ENCODE data around the gene ZNF445. TPM values are rescaled to one million over a fixed set of nuclear protein-coding genes. Genes with fewer than 3 reads are reported as not detected.
A peak's percentile ranks its signal among the peaks of the same experiment; 100 is the strongest.

ZNF445 gene
- total and polyA plus RNA-seq, 9 of the 15 experiments (the other 6 are each of a cell fraction or from before 2014, with no cell fraction given) = 1.2 to 26.9 (median 10.6) TPM

DNA sequence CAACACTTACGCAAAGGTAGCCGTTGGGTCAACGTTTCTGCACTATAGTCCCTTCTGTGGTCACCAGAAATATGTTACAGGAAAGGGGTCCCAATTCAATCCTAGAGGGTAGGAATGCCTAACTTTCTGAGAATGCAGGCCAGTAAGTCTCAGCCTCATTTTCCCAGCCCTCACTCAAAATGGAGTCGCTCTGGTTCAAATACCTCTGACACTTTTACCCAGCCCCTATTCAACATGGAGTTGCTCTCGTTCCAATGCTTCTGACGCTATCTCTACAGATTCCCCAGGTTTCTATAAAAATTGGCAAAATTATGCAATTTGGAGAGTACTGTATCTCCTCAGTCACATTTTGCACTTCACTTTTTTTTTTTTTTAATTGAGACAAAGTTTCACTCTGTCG, 39.7 kb downstream of the ZNF445 start (continued):
- TF ChIP-seq SP1 (CRISPR knock-in tag; IDR thresholded peaks at IDR 0.05) = no peak
- peak; percentile 93 for TF ChIP-seq HIVEP1 (CRISPR knock-in tag; IDR thresholded peaks at IDR 0.05)
- TF ChIP-seq MEF2A (IDR thresholded peaks at IDR 0.05; ENCODE audit: control insufficient read depth, low read depth, low read length) = no peak
- no peak for TF ChIP-seq HDGF (IDR thresholded peaks at IDR 0.05)
- no peak for TF ChIP-seq U2AF2 (optimal IDR thresholded peaks at IDR 0.05; ENCODE audit: low read depth, low read length)
- no peak for TF ChIP-seq MCM5 (IDR thresholded peaks at IDR 0.05; ENCODE audit: low read depth)
- TF ChIP-seq HDAC2 (IDR thresholded peaks at IDR 0.05) = no peak
- 0 out of 2 replicates have a peak, but pooled peaks have one; percentile 44 for TF ChIP-seq ZNF197 (CRISPR knock-in tag; IDR thresholded peaks at IDR 0.05; ENCODE audit: low read depth)
- TF ChIP-seq XRCC3 (IDR thresholded peaks at IDR 0.05) = no peak
- no peak for TF ChIP-seq NCOA6 (IDR thresholded peaks at IDR 0.05)
- no peak for TF ChIP-seq SIRT6 (IDR thresholded peaks at IDR 0.05; ENCODE audit: low read depth, low read length)
- no peak for TF ChIP-seq ETS2 (tag; IDR thresholded peaks at IDR 0.05; ENCODE audit: borderline replicate concordance, poor library complexity, severe bottlenecking)
- peak; percentile 43; the same call in 1 of the 2 replicates for TF ChIP-seq PPARD (CRISPR knock-in tag; IDR thresholded peaks at IDR 0.05)
- TF ChIP-seq MYBL2 (IDR thresholded peaks at IDR 0.05; ENCODE audit: low read depth) = no peak
- TF ChIP-seq MYBL2 (CRISPR knock-in tag; IDR thresholded peaks at IDR 0.05; ENCODE audit: borderline replicate concordance) = no peak
- TF ChIP-seq ELF2 (CRISPR knock-in tag; IDR thresholded peaks at IDR 0.05) = no peak
- TF ChIP-seq, protein P1, sequence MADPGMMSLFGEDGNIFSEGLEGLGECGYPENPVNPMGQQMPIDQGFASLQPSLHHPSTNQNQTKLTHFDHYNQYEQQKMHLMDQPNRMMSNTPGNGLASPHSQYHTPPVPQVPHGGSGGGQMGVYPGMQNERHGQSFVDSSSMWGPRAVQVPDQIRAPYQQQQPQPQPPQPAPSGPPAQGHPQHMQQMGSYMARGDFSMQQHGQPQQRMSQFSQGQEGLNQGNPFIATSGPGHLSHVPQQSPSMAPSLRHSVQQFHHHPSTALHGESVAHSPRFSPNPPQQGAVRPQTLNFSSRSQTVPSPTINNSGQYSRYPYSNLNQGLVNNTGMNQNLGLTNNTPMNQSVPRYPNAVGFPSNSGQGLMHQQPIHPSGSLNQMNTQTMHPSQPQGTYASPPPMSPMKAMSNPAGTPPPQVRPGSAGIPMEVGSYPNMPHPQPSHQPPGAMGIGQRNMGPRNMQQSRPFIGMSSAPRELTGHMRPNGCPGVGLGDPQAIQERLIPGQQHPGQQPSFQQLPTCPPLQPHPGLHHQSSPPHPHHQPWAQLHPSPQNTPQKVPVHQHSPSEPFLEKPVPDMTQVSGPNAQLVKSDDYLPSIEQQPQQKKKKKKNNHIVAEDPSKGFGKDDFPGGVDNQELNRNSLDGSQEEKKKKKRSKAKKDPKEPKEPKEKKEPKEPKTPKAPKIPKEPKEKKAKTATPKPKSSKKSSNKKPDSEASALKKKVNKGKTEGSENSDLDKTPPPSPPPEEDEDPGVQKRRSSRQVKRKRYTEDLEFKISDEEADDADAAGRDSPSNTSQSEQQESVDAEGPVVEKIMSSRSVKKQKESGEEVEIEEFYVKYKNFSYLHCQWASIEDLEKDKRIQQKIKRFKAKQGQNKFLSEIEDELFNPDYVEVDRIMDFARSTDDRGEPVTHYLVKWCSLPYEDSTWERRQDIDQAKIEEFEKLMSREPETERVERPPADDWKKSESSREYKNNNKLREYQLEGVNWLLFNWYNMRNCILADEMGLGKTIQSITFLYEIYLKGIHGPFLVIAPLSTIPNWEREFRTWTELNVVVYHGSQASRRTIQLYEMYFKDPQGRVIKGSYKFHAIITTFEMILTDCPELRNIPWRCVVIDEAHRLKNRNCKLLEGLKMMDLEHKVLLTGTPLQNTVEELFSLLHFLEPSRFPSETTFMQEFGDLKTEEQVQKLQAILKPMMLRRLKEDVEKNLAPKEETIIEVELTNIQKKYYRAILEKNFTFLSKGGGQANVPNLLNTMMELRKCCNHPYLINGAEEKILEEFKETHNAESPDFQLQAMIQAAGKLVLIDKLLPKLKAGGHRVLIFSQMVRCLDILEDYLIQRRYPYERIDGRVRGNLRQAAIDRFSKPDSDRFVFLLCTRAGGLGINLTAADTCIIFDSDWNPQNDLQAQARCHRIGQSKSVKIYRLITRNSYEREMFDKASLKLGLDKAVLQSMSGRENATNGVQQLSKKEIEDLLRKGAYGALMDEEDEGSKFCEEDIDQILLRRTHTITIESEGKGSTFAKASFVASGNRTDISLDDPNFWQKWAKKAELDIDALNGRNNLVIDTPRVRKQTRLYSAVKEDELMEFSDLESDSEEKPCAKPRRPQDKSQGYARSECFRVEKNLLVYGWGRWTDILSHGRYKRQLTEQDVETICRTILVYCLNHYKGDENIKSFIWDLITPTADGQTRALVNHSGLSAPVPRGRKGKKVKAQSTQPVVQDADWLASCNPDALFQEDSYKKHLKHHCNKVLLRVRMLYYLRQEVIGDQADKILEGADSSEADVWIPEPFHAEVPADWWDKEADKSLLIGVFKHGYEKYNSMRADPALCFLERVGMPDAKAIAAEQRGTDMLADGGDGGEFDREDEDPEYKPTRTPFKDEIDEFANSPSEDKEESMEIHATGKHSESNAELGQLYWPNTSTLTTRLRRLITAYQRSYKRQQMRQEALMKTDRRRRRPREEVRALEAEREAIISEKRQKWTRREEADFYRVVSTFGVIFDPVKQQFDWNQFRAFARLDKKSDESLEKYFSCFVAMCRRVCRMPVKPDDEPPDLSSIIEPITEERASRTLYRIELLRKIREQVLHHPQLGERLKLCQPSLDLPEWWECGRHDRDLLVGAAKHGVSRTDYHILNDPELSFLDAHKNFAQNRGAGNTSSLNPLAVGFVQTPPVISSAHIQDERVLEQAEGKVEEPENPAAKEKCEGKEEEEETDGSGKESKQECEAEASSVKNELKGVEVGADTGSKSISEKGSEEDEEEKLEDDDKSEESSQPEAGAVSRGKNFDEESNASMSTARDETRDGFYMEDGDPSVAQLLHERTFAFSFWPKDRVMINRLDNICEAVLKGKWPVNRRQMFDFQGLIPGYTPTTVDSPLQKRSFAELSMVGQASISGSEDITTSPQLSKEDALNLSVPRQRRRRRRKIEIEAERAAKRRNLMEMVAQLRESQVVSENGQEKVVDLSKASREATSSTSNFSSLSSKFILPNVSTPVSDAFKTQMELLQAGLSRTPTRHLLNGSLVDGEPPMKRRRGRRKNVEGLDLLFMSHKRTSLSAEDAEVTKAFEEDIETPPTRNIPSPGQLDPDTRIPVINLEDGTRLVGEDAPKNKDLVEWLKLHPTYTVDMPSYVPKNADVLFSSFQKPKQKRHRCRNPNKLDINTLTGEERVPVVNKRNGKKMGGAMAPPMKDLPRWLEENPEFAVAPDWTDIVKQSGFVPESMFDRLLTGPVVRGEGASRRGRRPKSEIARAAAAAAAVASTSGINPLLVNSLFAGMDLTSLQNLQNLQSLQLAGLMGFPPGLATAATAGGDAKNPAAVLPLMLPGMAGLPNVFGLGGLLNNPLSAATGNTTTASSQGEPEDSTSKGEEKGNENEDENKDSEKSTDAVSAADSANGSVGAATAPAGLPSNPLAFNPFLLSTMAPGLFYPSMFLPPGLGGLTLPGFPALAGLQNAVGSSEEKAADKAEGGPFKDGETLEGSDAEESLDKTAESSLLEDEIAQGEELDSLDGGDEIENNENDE (IDR thresholded peaks at IDR 0.05; ENCODE audit: low read depth, low read length) = no peak
- no peak for TF ChIP-seq FUS (optimal IDR thresholded peaks at IDR 0.05; ENCODE audit: low read depth, low read length)
- TF ChIP-seq POLR2B (IDR thresholded peaks at IDR 0.05; ENCODE audit: low read depth, partially characterized antibody) = no peak
- TF ChIP-seq ZNF316 (IDR thresholded peaks at IDR 0.05) = no peak
- no peak for TF ChIP-seq CEBPG (CRISPR knock-in tag; IDR thresholded peaks at IDR 0.05)
- TF ChIP-seq CEBPG (tag; conservative IDR thresholded peaks at IDR 0.05 in 1 of 2, IDR thresholded peaks at IDR 0.05 in 1 of 2) = no peak

Measured in K562 (cell line).